ENCODE data around the gene HTR7.

The HTR7 gene

GRCh38 chr10:90859321-90859751 is 1.5 kb upstream of the HTR7 start:
- H3K4me3 ChIP-seq (ENCODE audit: low read depth, low read length): no peak overlapping the region
- TF ChIP-seq CTCF (IDR thresholded peaks at IDR 0.05; ENCODE audit: borderline replicate concordance, insufficient read depth, low read depth, low read length): no peak

GRCh38 chr10:90858461-90858968 is 676 bp upstream of the HTR7 start:
- H3K4me3 ChIP-seq (ENCODE audit: low read depth, low read length): no peak overlapping the region
- TF ChIP-seq CTCF (IDR thresholded peaks at IDR 0.05; ENCODE audit: borderline replicate concordance, insufficient read depth, low read depth, low read length): no peak

GRCh38 chr10:90856964-90857634 is 740 bp downstream of the HTR7 start:
- H3K4me3 ChIP-seq (ENCODE audit: low read depth, low read length): peak overlapping the region; percentile 57
- no peak for TF ChIP-seq CTCF (IDR thresholded peaks at IDR 0.05; ENCODE audit: borderline replicate concordance, insufficient read depth, low read depth, low read length)

- no peak overlapping the region for H3K4me3 ChIP-seq (ENCODE audit: low read depth, low read length)
- no peak for TF ChIP-seq CTCF (IDR thresholded peaks at IDR 0.05; ENCODE audit: borderline replicate concordance, insufficient read depth, low read depth, low read length)
Measured at GRCh38 chr10:90856261-90856660, 1.6 kb downstream of the HTR7 start.

- no peak for TF ChIP-seq CTCF (IDR thresholded peaks at IDR 0.05; ENCODE audit: borderline replicate concordance, insufficient read depth, low read depth, low read length)
- H3K4me3 ChIP-seq (ENCODE audit: low read depth, low read length): no peak overlapping the region
Measured at GRCh38 chr10:90855126-90855525, 2.7 kb downstream of the HTR7 start.

- no peak for TF ChIP-seq CTCF (IDR thresholded peaks at IDR 0.05; ENCODE audit: borderline replicate concordance, insufficient read depth, low read depth, low read length)
- H3K4me3 ChIP-seq (ENCODE audit: low read depth, low read length): no peak overlapping the region
Measured at GRCh38 chr10:90849956-90850749, 7.7 kb downstream of the HTR7 start.

All from GM12875 (cell line).